HEK293T (cell line): Measurements from ENCODE around the gene MED26.

Experiments
- ARNT ChIP-seq: fragments of 450-650 bp; IDR thresholded peaks from 2 replicates; pipeline ENCODE4 v1.6.1; 2017; ENCODE audit warnings: mild to moderate bottlenecking
- PKNOX1 ChIP-seq: fragments of 450-650 bp; IDR thresholded peaks from 2 replicates; pipeline ENCODE4 v1.6.1; 2016
- SP1 ChIP-seq: fragments of 450-650 bp; IDR thresholded peaks from 2 replicates; pipeline ENCODE4 v1.6.1; 2017
- SUZ12 ChIP-seq: fragments of 450-650 bp; IDR thresholded peaks from 2 replicates; pipeline ENCODE4 v1.6.1; 2016; ENCODE audit warnings: mild to moderate bottlenecking
- ZNF384 ChIP-seq: fragments of 450-650 bp; IDR thresholded peaks from 2 replicates; pipeline ENCODE4 v1.6.1; 2016

GRCh38 chr19:16571283-16571682 is 56.7 kb downstream of the MED26 start:
- TF ChIP-seq SP1 (no peak), SUZ12 (no peak), ARNT (no peak), PKNOX1 (no peak), ZNF384 (no peak)
